A673 (cell line): ENCODE data around the gene ZNF576. TPM values are rescaled to one million over a fixed set of nuclear protein-coding genes. Genes with fewer than 3 reads are reported as not detected.
"Not testable (repeated sequence)": the region's sequence is repeated elsewhere in the genome, so short reads cannot be mapped to it uniquely, and the experiment has no call there.

Experiments
- BruUV-seq: library from RNA; stranded (reverse); fragments of 400-500 nt; replicated peaks from 2 replicates; lab custom pipeline; 2021; lab: Mats Ljungman, UMichigan
- CTCF ChIA-PET: fragments of 300-600 bp; sonication (Branson Sonifier 250); formaldehyde crosslinking; loops from one replicate; lab custom pipeline; 2022; ENCODE audit warnings: antibody characterized with exemption; lab: Charles Lee
- POLR2A ChIA-PET: fragments of 300-600 bp; sonication (Branson Sonifier 250); formaldehyde crosslinking; loops from one replicate; lab custom pipeline; 2022; ENCODE audit warnings: antibody characterized with exemption; ENCODE audit not compliant: low non-redundant PET; lab: Charles Lee
- DNase-seq: peaks from one replicate; pipeline ENCODE4 v3.0.0-alpha.2; 2015; ENCODE audit warnings: low spot score
- H3K27ac ChIP-seq: fragments of 200-600 bp; sonication (generic); 2 replicates; pipeline ENCODE4 v1.5.1; 2016; ENCODE audit warnings: mixed run types, low read depth, mild to moderate bottlenecking, mixed read lengths, antibody characterized with exemption, low read length; ENCODE audit not compliant: poor library complexity, severe bottlenecking
- H3K27me3 ChIP-seq: fragments of 200-600 bp; sonication (generic); replicated peaks from 2 replicates; pipeline ENCODE4 v1.6.1; 2017; ENCODE audit warnings: mixed run types, low read depth, mild to moderate bottlenecking, mixed read lengths, antibody characterized with exemption, low read length; ENCODE audit not compliant: insufficient read depth, poor library complexity
- H3K36me3 ChIP-seq: fragments of 200-600 bp; sonication (generic); 2 replicates; pipeline ENCODE4 v1.6.1; 2016; ENCODE audit warnings: mixed run types, mild to moderate bottlenecking, mixed read lengths, antibody characterized with exemption, low read length; ENCODE audit not compliant: insufficient read depth, poor library complexity, severe bottlenecking
- H3K4me1 ChIP-seq: fragments of 200-600 bp; sonication (generic); 2 replicates; pipeline ENCODE4 v1.6.1; 2017; ENCODE audit warnings: mixed run types, mild to moderate bottlenecking, mixed read lengths, antibody characterized with exemption, low read length; ENCODE audit not compliant: insufficient read depth, poor library complexity, severe bottlenecking
- H3K4me3 ChIP-seq: fragments of 200-600 bp; sonication (generic); 2 replicates; pipeline ENCODE4 v1.5.1; 2016; ENCODE audit warnings: low read depth, mixed run types, mild to moderate bottlenecking, mixed read lengths, low read length; ENCODE audit not compliant: poor library complexity, severe bottlenecking
- H3K9me3 ChIP-seq: fragments of 200-600 bp; sonication (generic); 2 replicates; pipeline ENCODE4 v1.6.1; 2016; ENCODE audit warnings: mixed run types, low read depth, mild to moderate bottlenecking, mixed read lengths, antibody characterized with exemption, low read length; ENCODE audit not compliant: poor library complexity, severe bottlenecking
- EZH2 ChIP-seq: fragments of 200-600 bp; sonication (generic); IDR thresholded peaks from 2 replicates; pipeline ENCODE4 v1.6.1; 2017; ENCODE audit warnings: borderline replicate concordance, low read depth, mild to moderate bottlenecking, mixed read lengths, antibody characterized with exemption, low read length; ENCODE audit not compliant: poor library complexity, severe bottlenecking
- intact Hi-C: fragments of 100-400 bp; cut with micrococcal nuclease; formaldehyde crosslinking; loops from one replicate; pipeline ENCODE4 v1.10.0; 2022; ENCODE audit not compliant: unreplicated experiment
- total RNA-seq: library from RNA; stranded (reverse); gene quantifications from 2 replicates; pipeline ENCODE4 v1.2.3, GENCODE V29; 2021
- TF ChIP-seq, protein P1 (sequence below): fragments of 300-800, 200-600 bp; sonication (generic); conservative IDR thresholded peaks from 2 replicates; pipeline ENCODE4 v1.5.1; 2017; ENCODE audit warnings: low read depth, mild to moderate bottlenecking, antibody characterized with exemption, low read length, moderate library complexity, mixed read lengths

Gene ZNF576
- total RNA-seq, 1 experiment from 2014 or later, result 20.3 TPM

DNA sequence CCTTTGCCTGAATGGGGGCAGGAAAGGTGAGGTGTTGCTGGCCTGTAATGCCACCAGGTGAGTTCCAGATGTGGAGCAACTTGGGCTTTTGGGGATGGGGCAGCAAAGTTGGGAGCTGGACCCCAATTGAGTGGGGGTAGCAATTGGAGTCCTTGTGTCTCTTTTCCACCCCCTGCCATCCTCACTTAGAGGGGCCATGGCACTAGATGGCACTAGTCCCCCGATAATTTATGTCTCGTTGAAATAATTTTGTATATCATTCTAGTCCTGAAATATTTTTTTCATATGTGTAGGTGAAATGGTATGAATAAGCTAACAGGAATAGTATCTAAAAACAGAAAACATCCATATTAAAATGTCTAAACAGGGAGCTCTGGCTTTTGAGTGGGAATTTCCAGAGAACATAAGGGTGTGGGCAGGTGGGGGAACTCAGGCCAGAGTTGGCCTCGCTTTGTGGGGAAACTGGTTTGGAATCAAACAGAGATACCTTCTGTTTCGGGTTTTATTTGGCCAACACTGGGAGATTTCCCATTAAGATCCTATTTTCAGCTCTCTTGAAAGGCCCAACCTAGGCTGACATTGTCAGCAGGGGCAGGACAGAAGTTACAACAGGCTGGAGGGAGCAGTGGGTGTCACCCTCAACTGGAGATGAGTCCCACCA lies 3.4 kb downstream of the ZNF576 start:
- intact Hi-C loops, result loop anchor here (5.0 kb wide), 1 partner anchor 152 kb away; no protein-coding TSS in a partner anchor
- no peak for DNase-seq
- no peak overlapping the region for H3K27ac ChIP-seq
- peaks cover 7% of the 10 kb centered on the region for H3K4me1 ChIP-seq
- TF ChIP-seq, protein P1, sequence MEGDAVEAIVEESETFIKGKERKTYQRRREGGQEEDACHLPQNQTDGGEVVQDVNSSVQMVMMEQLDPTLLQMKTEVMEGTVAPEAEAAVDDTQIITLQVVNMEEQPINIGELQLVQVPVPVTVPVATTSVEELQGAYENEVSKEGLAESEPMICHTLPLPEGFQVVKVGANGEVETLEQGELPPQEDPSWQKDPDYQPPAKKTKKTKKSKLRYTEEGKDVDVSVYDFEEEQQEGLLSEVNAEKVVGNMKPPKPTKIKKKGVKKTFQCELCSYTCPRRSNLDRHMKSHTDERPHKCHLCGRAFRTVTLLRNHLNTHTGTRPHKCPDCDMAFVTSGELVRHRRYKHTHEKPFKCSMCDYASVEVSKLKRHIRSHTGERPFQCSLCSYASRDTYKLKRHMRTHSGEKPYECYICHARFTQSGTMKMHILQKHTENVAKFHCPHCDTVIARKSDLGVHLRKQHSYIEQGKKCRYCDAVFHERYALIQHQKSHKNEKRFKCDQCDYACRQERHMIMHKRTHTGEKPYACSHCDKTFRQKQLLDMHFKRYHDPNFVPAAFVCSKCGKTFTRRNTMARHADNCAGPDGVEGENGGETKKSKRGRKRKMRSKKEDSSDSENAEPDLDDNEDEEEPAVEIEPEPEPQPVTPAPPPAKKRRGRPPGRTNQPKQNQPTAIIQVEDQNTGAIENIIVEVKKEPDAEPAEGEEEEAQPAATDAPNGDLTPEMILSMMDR, result peak; percentile 35; the same call in 1 of the 2 replicates
- TF ChIP-seq EZH2, result no peak
- peaks cover 21% of the 10 kb centered on the region for H3K36me3 ChIP-seq
- TSS peak; percentile 7 for BruUV-seq
- POLR2A ChIA-PET, result no interaction called here
- H3K9me3 ChIP-seq, result no peaks in the 10 kb centered on the region
- H3K27me3 ChIP-seq, result no peaks in the 10 kb centered on the region
- CTCF ChIA-PET, result no interaction called here
- no peak overlapping the region for H3K4me3 ChIP-seq

DNA sequence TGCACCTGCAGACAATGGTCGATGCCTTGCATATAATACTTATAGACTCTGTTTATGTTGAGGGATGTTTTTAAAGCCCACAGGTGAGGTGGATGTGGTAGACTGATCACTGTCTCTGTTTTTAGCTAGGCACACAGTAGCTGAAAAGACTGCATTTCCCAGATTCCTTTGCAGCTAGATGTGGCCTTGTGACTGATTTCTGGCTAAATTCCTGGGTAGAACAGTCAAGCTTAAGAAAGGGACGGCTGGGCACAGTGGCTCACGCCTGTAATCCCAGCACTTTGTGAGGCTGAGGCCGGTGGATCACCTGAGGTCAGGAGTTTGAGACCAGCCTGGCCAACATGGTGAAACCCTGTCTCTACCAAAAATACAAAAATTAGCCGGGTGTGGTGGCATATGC lies 3.9 kb downstream of the ZNF576 start:
- intact Hi-C loops, BruUV-seq, POLR2A ChIA-PET, H3K27ac ChIP-seq, DNase-seq, H3K4me1 ChIP-seq, H3K9me3 ChIP-seq, H3K27me3 ChIP-seq, CTCF ChIA-PET, H3K4me3 ChIP-seq: not testable (repeated sequence)
- H3K36me3 ChIP-seq, result peaks cover 21% of the 10 kb centered on the region

DNA sequence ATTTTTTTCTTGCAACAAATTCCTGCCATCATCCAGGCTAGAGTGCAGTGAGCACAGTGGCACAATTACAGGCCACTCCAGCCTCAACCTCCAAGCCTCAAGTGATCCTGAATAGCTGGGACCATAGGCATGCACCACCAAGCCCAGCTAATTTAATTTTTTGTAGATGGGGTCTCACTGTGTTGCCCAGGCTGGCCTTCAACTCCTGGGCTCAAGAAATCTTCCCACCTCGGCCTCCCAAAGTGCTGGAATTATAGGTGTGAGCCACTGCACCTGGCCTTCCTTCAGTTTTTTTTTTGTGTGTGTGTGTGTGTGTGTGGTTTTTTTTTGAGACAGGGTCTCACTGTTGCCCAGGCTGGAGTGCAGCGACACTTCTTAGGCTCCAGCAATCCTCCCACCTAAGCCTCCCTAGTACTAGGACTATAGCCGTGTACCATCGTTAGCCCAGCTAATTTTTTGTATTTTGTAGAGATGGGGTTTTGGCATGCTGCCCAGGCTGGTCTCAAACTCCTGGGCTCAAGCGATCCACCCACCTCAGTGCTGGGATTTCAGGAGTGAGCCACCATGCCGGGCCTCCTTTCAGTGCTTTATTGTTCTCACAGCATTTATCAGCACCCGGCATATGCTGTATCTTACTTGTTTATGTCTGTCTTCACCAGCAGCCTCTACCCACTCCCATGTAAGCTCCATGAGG lies 9.6 kb downstream of the ZNF576 start:
- Histone ChIP-seq H3K9me3 (no peaks in the 10 kb centered on the region), H3K36me3 (peaks cover 5% of the 10 kb centered on the region), H3K27ac (peak overlapping the region; percentile 76), H3K4me3 (no peak overlapping the region), H3K4me1 (peaks cover 34% of the 10 kb centered on the region), H3K27me3 (no peaks in the 10 kb centered on the region)
- BruUV-seq, result no TSS peak
- peak; percentile 43 for DNase-seq
- ChIA-PET POLR2A (no interaction called here), CTCF (no interaction called here)
- intact Hi-C loops, result no loop called here
- TF ChIP-seq, protein P1, result no peak
- no peak for TF ChIP-seq EZH2
